Activated naive CD8-positive, alpha-beta T cell treated with anti-CD3 and anti-CD28 coated beads, Interleukin-2, amount 50 U/mL, for 24 hours (primary cell): Measurements from ENCODE around the gene PRR20A.
"Not testable (repeated sequence)": the region's sequence is repeated elsewhere in the genome, so short reads cannot be mapped to it uniquely, and the experiment has no call there.

Source experiments
- ATAC-seq: fragments of 150-1000 bp; cut with Tn5 transposase; one replicate; pipeline ENCODE4 v1.10.0; 2021
- DNase-seq: peaks from one replicate; pipeline ENCODE4 v3.0.0; 2021
- H3K27ac Mint-ChIP-seq: one replicate; pipeline ENCODE4 v1.8.0; 2021; ENCODE audit warnings: mild to moderate bottlenecking, mixed read lengths
- H3K27me3 Mint-ChIP-seq: one replicate; pipeline ENCODE4 v1.8.0; 2021; ENCODE audit warnings: mixed read lengths
- H3K36me3 Mint-ChIP-seq: one replicate; pipeline ENCODE4 v1.8.0; 2021; ENCODE audit warnings: low read depth, mixed read lengths
- H3K4me1 Mint-ChIP-seq: one replicate; pipeline ENCODE4 v1.8.0; 2021; ENCODE audit warnings: mixed read lengths
- H3K4me3 Mint-ChIP-seq: one replicate; pipeline ENCODE4 v1.8.0; 2021; ENCODE audit warnings: mild to moderate bottlenecking, moderate library complexity, mixed read lengths
- H3K9me3 Mint-ChIP-seq: one replicate; pipeline ENCODE4 v1.8.0; 2021; ENCODE audit warnings: mixed read lengths

The PRR20A gene

GRCh38 chr13:57140235-57140968 is at the start of gene PRR20A:
TSS of gene PRR20A (plus strand) at chr13:57140918. CDS start at chr13:57141305, 387 bp downstream.
- not testable (repeated sequence) for H3K4me3 Mint-ChIP-seq, DNase-seq, H3K9me3 Mint-ChIP-seq, H3K36me3 Mint-ChIP-seq, H3K27ac Mint-ChIP-seq, H3K27me3 Mint-ChIP-seq, H3K4me1 Mint-ChIP-seq, ATAC-seq

- Mint-ChIP-seq H3K4me3 (no peak overlapping the region), H3K4me1 (no peaks in the 10 kb centered on the region), H3K9me3 (peaks cover 8% of the 10 kb centered on the region), H3K27ac (no peak overlapping the region), H3K36me3 (no peaks in the 10 kb centered on the region), H3K27me3 (no peaks in the 10 kb centered on the region)
- DNase-seq = no peak
- ATAC-seq = no peak
Measured at GRCh38 chr13:57114945-57115344, 25.8 kb upstream of the PRR20A start.

GRCh38 chr13:57123681-57124080 is 17.0 kb upstream of the PRR20A start:
- Mint-ChIP-seq H3K4me3 (no peak overlapping the region), H3K9me3 (peaks cover 14% of the 10 kb centered on the region), H3K27me3 (no peaks in the 10 kb centered on the region), H3K36me3 (no peaks in the 10 kb centered on the region), H3K27ac (no peak overlapping the region), H3K4me1 (no peaks in the 10 kb centered on the region)
- no peak for ATAC-seq
- no peak for DNase-seq

- no peak overlapping the region for H3K4me3 Mint-ChIP-seq
- peaks cover 7% of the 10 kb centered on the region for H3K9me3 Mint-ChIP-seq
- H3K27me3 Mint-ChIP-seq = no peaks in the 10 kb centered on the region
- H3K36me3 Mint-ChIP-seq = no peaks in the 10 kb centered on the region
- no peak for ATAC-seq
- DNase-seq = no peak
- no peaks in the 10 kb centered on the region for H3K4me1 Mint-ChIP-seq
- no peak overlapping the region for H3K27ac Mint-ChIP-seq
Measured at GRCh38 chr13:57128909-57129308, 11.8 kb upstream of the PRR20A start.

GRCh38 chr13:57136093-57136492 is 4.6 kb upstream of the PRR20A start:
- Mint-ChIP-seq H3K9me3 (no peaks in the 10 kb centered on the region), H3K27me3 (no peaks in the 10 kb centered on the region), H3K27ac (no peak overlapping the region), H3K4me3 (no peak overlapping the region), H3K36me3 (no peaks in the 10 kb centered on the region), H3K4me1 (no peaks in the 10 kb centered on the region)
- DNase-seq (no peak), ATAC-seq (no peak)

- no peaks in the 10 kb centered on the region for H3K4me1 Mint-ChIP-seq
- no peak for ATAC-seq
- no peaks in the 10 kb centered on the region for H3K36me3 Mint-ChIP-seq
- H3K27me3 Mint-ChIP-seq = no peaks in the 10 kb centered on the region
- H3K4me3 Mint-ChIP-seq = no peak overlapping the region
- no peak for DNase-seq
- H3K27ac Mint-ChIP-seq = no peak overlapping the region
- H3K9me3 Mint-ChIP-seq = no peaks in the 10 kb centered on the region
Measured at GRCh38 chr13:57137585-57137984, 3.1 kb upstream of the PRR20A start.

GRCh38 chr13:57138988-57139387 is 1.7 kb upstream of the PRR20A start:
- no peak for DNase-seq
- no peaks in the 10 kb centered on the region for H3K9me3 Mint-ChIP-seq
- no peaks in the 10 kb centered on the region for H3K27me3 Mint-ChIP-seq
- ATAC-seq = no peak
- H3K36me3 Mint-ChIP-seq = no peaks in the 10 kb centered on the region
- no peaks in the 10 kb centered on the region for H3K4me1 Mint-ChIP-seq
- H3K27ac Mint-ChIP-seq = no peak overlapping the region
- no peak overlapping the region for H3K4me3 Mint-ChIP-seq

- DNase-seq = not testable (repeated sequence)
Measured at GRCh38 chr13:57139781-57140180, 937 bp upstream of the PRR20A start.

GRCh38 chr13:57147188-57147587 is 6.5 kb downstream of the PRR20A start, which contains the start of gene PRR20B:
TSS of gene PRR20B (plus strand) at chr13:57147488. CDS start at chr13:57147875, 387 bp downstream.
- H3K4me1 Mint-ChIP-seq, H3K27ac Mint-ChIP-seq, DNase-seq, H3K36me3 Mint-ChIP-seq, H3K4me3 Mint-ChIP-seq, H3K9me3 Mint-ChIP-seq, H3K27me3 Mint-ChIP-seq, ATAC-seq: not testable (repeated sequence)

More at GRCh38 chr13:57139781-57140180, 937 bp upstream of the PRR20A start:
- H3K27me3 Mint-ChIP-seq, H3K4me3 Mint-ChIP-seq, ATAC-seq, H3K9me3 Mint-ChIP-seq, H3K27ac Mint-ChIP-seq, H3K4me1 Mint-ChIP-seq, H3K36me3 Mint-ChIP-seq: not testable (repeated sequence)

- ATAC-seq = not testable (repeated sequence)
Measured at GRCh38 chr13:57148106-57148505, 7.4 kb downstream of the PRR20A start.

GRCh38 chr13:57153761-57154160 is 13.0 kb downstream of the PRR20A start, which contains the start of gene PRR20C:
TSS of gene PRR20C (plus strand) at chr13:57154061. CDS start at chr13:57154448, 387 bp downstream.
- not testable (repeated sequence) for H3K9me3 Mint-ChIP-seq, H3K27ac Mint-ChIP-seq, H3K4me1 Mint-ChIP-seq, H3K27me3 Mint-ChIP-seq, DNase-seq, H3K4me3 Mint-ChIP-seq, H3K36me3 Mint-ChIP-seq, ATAC-seq

More at GRCh38 chr13:57148106-57148505, 7.4 kb downstream of the PRR20A start:
- H3K36me3 Mint-ChIP-seq, H3K4me1 Mint-ChIP-seq, H3K27me3 Mint-ChIP-seq, H3K9me3 Mint-ChIP-seq, H3K27ac Mint-ChIP-seq, H3K4me3 Mint-ChIP-seq, DNase-seq: not testable (repeated sequence)

GRCh38 chr13:57160332-57160731 is 19.6 kb downstream of the PRR20A start, which contains the start of gene PRR20D:
TSS of gene PRR20D (plus strand) at chr13:57160632. CDS start at chr13:57161019, 387 bp downstream.
- H3K4me1 Mint-ChIP-seq, H3K27ac Mint-ChIP-seq, DNase-seq, H3K4me3 Mint-ChIP-seq, H3K27me3 Mint-ChIP-seq, ATAC-seq, H3K9me3 Mint-ChIP-seq, H3K36me3 Mint-ChIP-seq: not testable (repeated sequence)

- H3K4me3 Mint-ChIP-seq, H3K27ac Mint-ChIP-seq, ATAC-seq, H3K9me3 Mint-ChIP-seq, H3K27me3 Mint-ChIP-seq, DNase-seq, H3K36me3 Mint-ChIP-seq, H3K4me1 Mint-ChIP-seq: not testable (repeated sequence)
Measured at GRCh38 chr13:57166897-57167296, 26.2 kb downstream of the PRR20A start, which contains the start of gene PRR20E. TSS of gene PRR20E (plus strand) at chr13:57167197. CDS start at chr13:57167584, 387 bp downstream.

- no peak for ATAC-seq
- Mint-ChIP-seq H3K27me3 (no peaks in the 10 kb centered on the region), H3K4me3 (no peak overlapping the region), H3K9me3 (peaks cover 12% of the 10 kb centered on the region), H3K36me3 (no peaks in the 10 kb centered on the region), H3K4me1 (no peaks in the 10 kb centered on the region), H3K27ac (no peak overlapping the region)
- no peak for DNase-seq
Measured at GRCh38 chr13:57191667-57192066, 50.9 kb downstream of the PRR20A start.
